Activated CD4-positive, alpha-beta memory T cell treated with anti-CD3 and anti-CD28 coated beads, Interleukin-2, amount 10 ng/mL, durations not matched to agents 7 days and 5 days (primary cell): Measurements from ENCODE around the gene CCDC88C. TPM values are rescaled to one million over a fixed set of nuclear protein-coding genes. Genes with fewer than 3 reads are reported as not detected.
A peak's percentile ranks its signal among the peaks of the same experiment; 100 is the strongest.

Experiments used
- CTCF ChIA-PET: fragments of 350-600 bp; sonication (Branson Sonifier 250); formaldehyde crosslinking; loops from one replicate; lab custom pipeline; 2021; ENCODE audit warnings: antibody characterized with exemption, inconsistent platforms; lab: Charles Lee
- POLR2A ChIA-PET: fragments of 350-600 bp; sonication (Branson Sonifier 250); formaldehyde crosslinking; loops from one replicate; lab custom pipeline; 2021; ENCODE audit warnings: antibody characterized with exemption; lab: Charles Lee
- DNase-seq: peaks from one replicate; pipeline ENCODE4 v3.0.0-alpha.2; 2020
- H3K27ac Mint-ChIP-seq: one replicate; pipeline ENCODE4 v1.8.0; 2021; ENCODE audit warnings: mild to moderate bottlenecking, mixed read lengths
- H3K27me3 Mint-ChIP-seq: one replicate; pipeline ENCODE4 v1.8.0; 2021; ENCODE audit warnings: mixed read lengths
- H3K36me3 Mint-ChIP-seq: one replicate; pipeline ENCODE4 v1.8.0; 2021; ENCODE audit warnings: low read depth, mixed read lengths
- H3K4me1 Mint-ChIP-seq: one replicate; pipeline ENCODE4 v1.8.0; 2021; ENCODE audit warnings: mixed read lengths
- H3K4me3 Mint-ChIP-seq: one replicate; pipeline ENCODE4 v1.8.0; 2021; ENCODE audit warnings: mild to moderate bottlenecking, mixed read lengths
- H3K9me3 Mint-ChIP-seq: one replicate; pipeline ENCODE4 v1.8.0; 2021; ENCODE audit warnings: mixed read lengths
- total RNA-seq, 2 experiments: library from RNA; stranded (reverse); gene quantifications; one replicate each; pipeline ENCODE4 v1.2.3, GENCODE V29; 2021

The CCDC88C gene
- total RNA-seq, 2 experiments from 2014 or later = 168 to 175 TPM

- ChIA-PET POLR2A (interaction anchor here (1.0 to 4.6 kb wide), 14 partner anchors 9 to 716 kb away, joined by 3 to 65 read pairs (median 6); partner anchors contain the start of gene CCDC88C), CTCF (interaction anchor here (0.5 to 5.7 kb wide), 14 partner anchors 10 to 104 kb away, joined by 3 to 105 read pairs (median 7); partner anchors contain the start of gene CCDC88C)
- Mint-ChIP-seq H3K4me1 (peaks cover 62% of the 10 kb centered on the region), H3K4me3 (peak overlapping the region; percentile 76), H3K27me3 (no peaks in the 10 kb centered on the region), H3K27ac (peak overlapping the region; percentile 99), H3K9me3 (no peaks in the 10 kb centered on the region), H3K36me3 (peaks cover 88% of the 10 kb centered on the region)
- DNase-seq = no peak
Observed at GRCh38 chr14:91324606-91325575, 92.7 kb downstream of the CCDC88C start.

GRCh38 chr14:91323671-91324605 lies 93.7 kb downstream of the CCDC88C start:
- Mint-ChIP-seq H3K9me3 (no peaks in the 10 kb centered on the region), H3K4me3 (peak overlapping the region; percentile 76), H3K4me1 (peaks cover 64% of the 10 kb centered on the region), H3K27me3 (no peaks in the 10 kb centered on the region), H3K27ac (peak overlapping the region; percentile 99), H3K36me3 (peaks cover 89% of the 10 kb centered on the region)
- ChIA-PET POLR2A (interaction anchor here (0.6 to 4.6 kb wide), 20 partner anchors 8 to 717 kb away, joined by 3 to 65 read pairs (median 5); partner anchors contain the start of genes CCDC88C and PPP4R3A), CTCF (interaction anchor here (0.7 to 5.7 kb wide), 28 partner anchors 9 to 178 kb away, joined by 3 to 105 read pairs (median 6); partner anchors contain the start of gene CCDC88C)
- DNase-seq = peak; percentile 92

DNA sequence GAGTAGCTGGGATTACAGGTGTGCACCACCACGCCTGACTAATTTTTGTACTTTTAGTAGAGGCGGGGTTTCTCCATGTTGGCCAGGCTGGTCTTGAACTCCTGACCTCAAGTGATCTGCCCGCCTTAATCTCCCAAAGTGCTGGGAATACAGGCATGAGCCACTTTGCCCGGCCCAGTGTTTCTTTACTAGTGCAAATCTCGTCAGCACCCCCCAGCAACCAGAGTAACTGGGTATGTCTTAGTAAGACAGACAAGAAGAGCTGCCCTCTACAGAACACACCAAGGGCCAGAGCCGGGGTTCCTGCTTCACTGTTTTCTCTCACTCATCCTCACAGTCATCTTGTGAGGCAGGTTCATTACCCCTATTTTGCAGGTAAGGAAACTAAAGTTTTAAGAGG lies 94.6 kb downstream of the CCDC88C start:
- POLR2A ChIA-PET = interaction anchor here (0.6 to 4.6 kb wide), 14 partner anchors 7 to 187 kb away, joined by 3 to 65 read pairs (median 7); partner anchors contain the start of genes CCDC88C and PPP4R3A
- H3K4me3 Mint-ChIP-seq = no peak overlapping the region
- no peak for DNase-seq
- no peaks in the 10 kb centered on the region for H3K9me3 Mint-ChIP-seq
- peaks cover 72% of the 10 kb centered on the region for H3K4me1 Mint-ChIP-seq
- H3K36me3 Mint-ChIP-seq = peaks cover 91% of the 10 kb centered on the region
- no peaks in the 10 kb centered on the region for H3K27me3 Mint-ChIP-seq
- peak overlapping the region; percentile 99 for H3K27ac Mint-ChIP-seq
- CTCF ChIA-PET = interaction anchor here (0.7 to 5.7 kb wide), 24 partner anchors 8 to 179 kb away, joined by 3 to 105 read pairs (median 6); partner anchors contain the start of gene CCDC88C

DNA sequence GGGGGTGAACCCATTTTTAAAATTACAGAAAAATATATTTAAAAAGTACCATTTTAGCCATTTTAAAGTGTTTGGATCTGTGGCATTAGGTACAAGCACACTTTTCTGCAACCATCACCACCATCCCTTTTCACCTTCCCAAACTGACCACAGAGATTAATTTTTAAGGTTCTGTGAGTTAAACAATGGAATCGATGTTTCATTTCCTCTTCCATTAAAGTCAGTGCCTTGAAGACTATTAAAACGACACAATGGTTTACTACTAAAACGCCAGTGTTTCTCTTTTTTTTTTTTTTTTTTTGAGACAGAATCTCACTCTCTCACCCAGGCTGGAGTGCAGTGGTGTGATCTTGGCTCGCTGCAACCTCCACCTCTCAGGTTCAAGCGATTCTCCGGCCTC lies 95.0 kb downstream of the CCDC88C start:
- Mint-ChIP-seq H3K27me3 (no peaks in the 10 kb centered on the region), H3K27ac (peak overlapping the region; percentile 99), H3K4me3 (no peak overlapping the region), H3K36me3 (peaks cover 92% of the 10 kb centered on the region), H3K4me1 (peaks cover 76% of the 10 kb centered on the region), H3K9me3 (no peaks in the 10 kb centered on the region)
- ChIA-PET POLR2A (interaction anchor here (1.4 to 4.6 kb wide), 6 partner anchors 8 to 95 kb away, joined by 4 to 65 read pairs (median 12); partner anchors contain the start of gene CCDC88C), CTCF (interaction anchor here (0.6 to 5.7 kb wide), 9 partner anchors 10 to 106 kb away, joined by 3 to 105 read pairs (median 7); partner anchors contain the start of gene CCDC88C)
- DNase-seq = no peak

GRCh38 chr14:91321131-91321530 lies 96.5 kb downstream of the CCDC88C start:
- H3K4me1 Mint-ChIP-seq = peaks cover 83% of the 10 kb centered on the region
- peaks cover 92% of the 10 kb centered on the region for H3K36me3 Mint-ChIP-seq
- CTCF ChIA-PET = interaction anchor here (0.5 to 5.7 kb wide), 5 partner anchors 33 to 106 kb away, joined by 3 to 105 read pairs (median 4); partner anchors contain the start of gene CCDC88C
- POLR2A ChIA-PET = interaction anchor here (0.7 to 4.7 kb wide), 4 partner anchors 10 to 96 kb away, joined by 3 to 46 read pairs (median 4); partner anchors contain the start of gene CCDC88C
- no peak overlapping the region for H3K4me3 Mint-ChIP-seq
- H3K27ac Mint-ChIP-seq = no peak overlapping the region
- no peak for DNase-seq
- H3K9me3 Mint-ChIP-seq = no peaks in the 10 kb centered on the region
- H3K27me3 Mint-ChIP-seq = no peaks in the 10 kb centered on the region

DNA sequence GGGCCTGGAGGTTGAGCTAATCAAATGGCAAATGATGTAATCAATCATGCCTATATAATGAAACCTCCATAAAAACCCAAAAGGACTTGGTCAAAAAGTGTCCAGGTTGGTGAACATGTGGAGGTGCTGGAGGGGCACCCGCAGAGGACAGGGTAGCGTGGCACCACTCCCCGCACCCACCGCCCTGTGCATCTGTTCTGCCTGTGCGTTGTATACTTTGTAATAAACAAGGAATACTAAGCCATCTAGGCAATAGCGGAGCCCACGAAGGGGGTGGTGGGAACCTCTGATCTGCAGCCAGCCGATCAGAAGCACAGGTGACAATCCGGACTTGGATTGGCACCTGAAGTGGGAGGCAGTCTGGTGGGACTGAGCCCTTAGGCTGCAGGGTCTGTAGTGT lies 97.4 kb downstream of the CCDC88C start:
- Mint-ChIP-seq H3K27ac (peak overlapping the region; percentile 42), H3K4me1 (peaks cover 83% of the 10 kb centered on the region), H3K36me3 (peaks cover 92% of the 10 kb centered on the region), H3K4me3 (no peak overlapping the region), H3K27me3 (no peaks in the 10 kb centered on the region), H3K9me3 (no peaks in the 10 kb centered on the region)
- DNase-seq = no peak
- CTCF ChIA-PET = interaction anchor here (3.8 kb wide), 1 partner anchor 95 kb away, joined by 16 read pairs; no protein-coding TSS in a partner anchor
- POLR2A ChIA-PET = interaction anchor here (4.1 to 4.7 kb wide), 2 partner anchors 30 to 97 kb away, joined by 22 to 46 read pairs; partner anchors contain the start of gene CCDC88C

- H3K4me3 Mint-ChIP-seq = no peak overlapping the region
- peaks cover 83% of the 10 kb centered on the region for H3K4me1 Mint-ChIP-seq
- no peak for DNase-seq
- peaks cover 92% of the 10 kb centered on the region for H3K36me3 Mint-ChIP-seq
- no peaks in the 10 kb centered on the region for H3K9me3 Mint-ChIP-seq
- H3K27ac Mint-ChIP-seq = peak overlapping the region; percentile 95
- ChIA-PET CTCF (interaction anchor here (1.0 to 3.8 kb wide), 6 partner anchors 37 to 101 kb away, joined by 3 to 16 read pairs (median 8); partner anchors contain the start of gene CCDC88C), POLR2A (interaction anchor here (1.2 to 4.7 kb wide), 4 partner anchors 31 to 190 kb away, joined by 7 to 46 read pairs (median 14); partner anchors contain the start of gene CCDC88C)
- no peaks in the 10 kb centered on the region for H3K27me3 Mint-ChIP-seq
Observed at GRCh38 chr14:91318911-91319310, 98.7 kb downstream of the CCDC88C start.

- CTCF ChIA-PET = interaction anchor here (0.6 to 3.8 kb wide), 18 partner anchors 30 to 204 kb away, joined by 3 to 16 read pairs (median 4); partner anchors contain the start of gene CCDC88C
- Mint-ChIP-seq H3K4me3 (peak overlapping the region; percentile 46), H3K27ac (peak overlapping the region; percentile 95), H3K27me3 (no peaks in the 10 kb centered on the region), H3K4me1 (peaks cover 83% of the 10 kb centered on the region), H3K36me3 (peaks cover 92% of the 10 kb centered on the region), H3K9me3 (no peaks in the 10 kb centered on the region)
- DNase-seq = peak; percentile 86
- POLR2A ChIA-PET = interaction anchor here (0.9 to 4.8 kb wide), 17 partner anchors 11 to 555 kb away, joined by 3 to 46 read pairs (median 4); partner anchors contain the start of genes CCDC88C, DGLUCY, GPR68 and PPP4R3A
Observed at GRCh38 chr14:91317381-91318308, 100.0 kb downstream of the CCDC88C start.

- POLR2A ChIA-PET = interaction anchor here (0.9 to 4.8 kb wide), 15 partner anchors 12 to 556 kb away, joined by 3 to 46 read pairs (median 4); partner anchors contain the start of genes CCDC88C, DGLUCY, GPR68 and PPP4R3A
- H3K36me3 Mint-ChIP-seq = peaks cover 90% of the 10 kb centered on the region
Observed at GRCh38 chr14:91316761-91317160, 100.9 kb downstream of the CCDC88C start.

GRCh38 chr14:91315844-91316267 lies 101.8 kb downstream of the CCDC88C start:
- Mint-ChIP-seq H3K36me3 (peaks cover 92% of the 10 kb centered on the region), H3K9me3 (no peaks in the 10 kb centered on the region), H3K4me3 (peak overlapping the region; percentile 64), H3K4me1 (peaks cover 89% of the 10 kb centered on the region), H3K27ac (peak overlapping the region; percentile 95), H3K27me3 (no peaks in the 10 kb centered on the region)
- CTCF ChIA-PET = interaction anchor here (0.7 to 1.8 kb wide), 8 partner anchors 8 to 105 kb away, joined by 3 to 12 read pairs (median 4); partner anchors contain the start of gene CCDC88C
- peak; percentile 95 for DNase-seq
- POLR2A ChIA-PET = interaction anchor here (0.7 to 7.5 kb wide), 17 partner anchors 8 to 196 kb away, joined by 3 to 68 read pairs (median 5); partner anchors contain the start of genes CCDC88C, GPR68 and PPP4R3A

More at GRCh38 chr14:91316761-91317160, 100.9 kb downstream of the CCDC88C start:
- no peak for DNase-seq
- Mint-ChIP-seq H3K27me3 (no peaks in the 10 kb centered on the region), H3K9me3 (no peaks in the 10 kb centered on the region), H3K4me3 (peak overlapping the region; percentile 46), H3K4me1 (peaks cover 83% of the 10 kb centered on the region), H3K27ac (peak overlapping the region; percentile 95)
- CTCF ChIA-PET = interaction anchor here (0.6 to 3.8 kb wide), 12 partner anchors 31 to 203 kb away, joined by 3 to 16 read pairs (median 4); no protein-coding TSS in a partner anchor
